ENCODE data around the gene SPACA4.

SPACA4 gene

GRCh38 chr19:48639483-48640375 is 33.2 kb downstream of the SPACA4 start:
- Histone ChIP-seq H3K4me1 (ENCODE audit: control insufficient read depth, insufficient read depth, low read length) (peaks cover 29% of the 10 kb centered on the region), H3K27me3 (ENCODE audit: control insufficient read depth, insufficient read depth, low read length) (no peaks in the 10 kb centered on the region), H3K4me3 (ENCODE audit: low read length) (no peak overlapping the region), H3K9me3 (ENCODE audit: control insufficient read depth, low read length) (no peaks in the 10 kb centered on the region), H3K9ac (ENCODE audit: low read length) (peak overlapping the region; percentile 39), H3K36me3 (ENCODE audit: control insufficient read depth, insufficient read depth, low read length) (no peaks in the 10 kb centered on the region)

- H3K27me3 ChIP-seq (ENCODE audit: control insufficient read depth, insufficient read depth, low read length), result no peaks in the 10 kb centered on the region
- H3K9me3 ChIP-seq (ENCODE audit: control insufficient read depth, low read length), result no peaks in the 10 kb centered on the region
- H3K36me3 ChIP-seq (ENCODE audit: control insufficient read depth, insufficient read depth, low read length), result no peaks in the 10 kb centered on the region
- H3K9ac ChIP-seq (ENCODE audit: low read length), result no peak overlapping the region
- H3K4me3 ChIP-seq (ENCODE audit: low read length), result no peak overlapping the region
- peaks cover 40% of the 10 kb centered on the region for H3K4me1 ChIP-seq (ENCODE audit: control insufficient read depth, insufficient read depth, low read length)
Measured at GRCh38 chr19:48641850-48642249, 35.3 kb downstream of the SPACA4 start.

- no peak overlapping the region for H3K4me3 ChIP-seq (ENCODE audit: low read length)
- H3K9ac ChIP-seq (ENCODE audit: low read length), result no peak overlapping the region
- no peaks in the 10 kb centered on the region for H3K27me3 ChIP-seq (ENCODE audit: control insufficient read depth, insufficient read depth, low read length)
- H3K36me3 ChIP-seq (ENCODE audit: control insufficient read depth, insufficient read depth, low read length), result no peaks in the 10 kb centered on the region
- peaks cover 40% of the 10 kb centered on the region for H3K4me1 ChIP-seq (ENCODE audit: control insufficient read depth, insufficient read depth, low read length)
- H3K9me3 ChIP-seq (ENCODE audit: control insufficient read depth, low read length), result no peaks in the 10 kb centered on the region
Measured at GRCh38 chr19:48642862-48643261, 36.3 kb downstream of the SPACA4 start.

GRCh38 chr19:48644355-48644754 is 37.8 kb downstream of the SPACA4 start:
- no peaks in the 10 kb centered on the region for H3K9me3 ChIP-seq (ENCODE audit: control insufficient read depth, low read length)
- no peaks in the 10 kb centered on the region for H3K36me3 ChIP-seq (ENCODE audit: control insufficient read depth, insufficient read depth, low read length)
- peak overlapping the region; percentile 74 for H3K4me3 ChIP-seq (ENCODE audit: low read length)
- H3K4me1 ChIP-seq (ENCODE audit: control insufficient read depth, insufficient read depth, low read length), result peaks cover 30% of the 10 kb centered on the region
- no peaks in the 10 kb centered on the region for H3K27me3 ChIP-seq (ENCODE audit: control insufficient read depth, insufficient read depth, low read length)
- peak overlapping the region; percentile 71 for H3K9ac ChIP-seq (ENCODE audit: low read length)

GRCh38 chr19:48644839-48645619 is 38.5 kb downstream of the SPACA4 start:
- no peaks in the 10 kb centered on the region for H3K36me3 ChIP-seq (ENCODE audit: control insufficient read depth, insufficient read depth, low read length)
- H3K4me3 ChIP-seq (ENCODE audit: low read length), result peak overlapping the region; percentile 74
- H3K9ac ChIP-seq (ENCODE audit: low read length), result peak overlapping the region; percentile 71
- H3K9me3 ChIP-seq (ENCODE audit: control insufficient read depth, low read length), result no peaks in the 10 kb centered on the region
- H3K27me3 ChIP-seq (ENCODE audit: control insufficient read depth, insufficient read depth, low read length), result no peaks in the 10 kb centered on the region
- H3K4me1 ChIP-seq (ENCODE audit: control insufficient read depth, insufficient read depth, low read length), result peaks cover 24% of the 10 kb centered on the region

DNA sequence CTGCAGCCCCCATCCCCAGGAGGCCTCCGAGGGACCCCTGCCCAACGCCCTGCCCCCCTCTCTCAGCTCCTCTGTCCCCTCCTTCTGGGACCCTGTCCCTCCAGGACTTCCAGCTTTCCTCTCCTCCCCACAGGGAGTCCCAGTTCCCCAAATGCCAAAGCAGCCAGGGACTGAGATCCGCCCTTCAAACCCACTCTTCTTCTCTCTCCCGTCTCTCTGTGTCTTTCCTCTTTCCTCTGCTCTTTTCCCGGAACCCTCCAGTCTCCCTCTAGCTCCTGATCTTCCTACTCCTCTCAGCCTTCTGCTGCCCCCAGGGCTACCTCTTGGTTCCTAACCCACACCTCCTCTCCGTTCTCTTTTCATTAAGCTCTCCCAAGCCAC is 39.1 kb downstream of the SPACA4 start:
- Histone ChIP-seq H3K27me3 (ENCODE audit: control insufficient read depth, insufficient read depth, low read length) (no peaks in the 10 kb centered on the region), H3K4me3 (ENCODE audit: low read length) (peak overlapping the region; percentile 74), H3K36me3 (ENCODE audit: control insufficient read depth, insufficient read depth, low read length) (no peaks in the 10 kb centered on the region), H3K4me1 (ENCODE audit: control insufficient read depth, insufficient read depth, low read length) (peaks cover 24% of the 10 kb centered on the region), H3K9me3 (ENCODE audit: control insufficient read depth, low read length) (no peaks in the 10 kb centered on the region), H3K9ac (ENCODE audit: low read length) (peak overlapping the region; percentile 71)

DNA sequence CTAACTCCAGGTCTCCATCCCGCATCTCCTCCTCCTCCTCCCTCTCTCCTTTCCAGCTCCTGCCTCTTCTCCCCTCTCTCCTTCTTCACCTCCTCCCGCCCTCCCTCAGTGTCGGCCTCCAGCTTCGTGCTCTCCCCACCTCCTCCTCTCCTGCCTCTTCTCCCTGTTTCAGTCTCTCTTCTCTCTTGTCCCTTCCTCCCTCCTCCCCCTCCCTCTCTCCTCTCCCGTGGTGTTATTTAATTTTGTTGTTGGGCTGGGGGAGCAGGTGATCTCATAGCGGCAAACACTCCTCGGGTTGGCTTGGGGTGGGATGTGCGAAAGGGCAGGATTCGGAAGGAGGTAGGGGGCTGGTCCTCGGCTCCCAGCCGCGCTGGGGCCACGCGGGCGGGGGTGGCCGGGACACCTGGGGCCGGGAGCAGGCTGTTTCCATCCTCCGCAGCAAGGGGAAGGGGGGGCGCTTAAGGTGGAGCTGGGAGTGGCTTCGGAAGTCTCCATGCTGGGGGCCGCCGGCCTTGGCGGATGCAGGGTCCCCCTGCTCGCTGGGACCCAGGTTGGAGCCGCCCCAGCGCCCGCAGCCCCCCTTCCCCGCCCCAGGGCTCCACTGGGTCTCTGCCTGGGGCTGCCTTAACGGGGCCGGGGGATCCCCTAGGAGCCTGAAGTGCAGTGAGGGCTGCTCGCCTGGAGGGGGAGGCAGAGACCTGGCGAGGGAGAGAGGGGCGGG is 39.6 kb downstream of the SPACA4 start, which contains the start of gene CA11:
TSS of gene CA11 (minus strand) at position 187 of the 721 bp plus-strand sequence. CDS start 555 bp downstream, outside the sequence.
- Histone ChIP-seq H3K9me3 (ENCODE audit: control insufficient read depth, low read length) (no peaks in the 10 kb centered on the region), H3K9ac (ENCODE audit: low read length) (peak within 1 kb of the TSS; percentile 71), H3K27me3 (ENCODE audit: control insufficient read depth, insufficient read depth, low read length) (no peaks in the 10 kb centered on the region), H3K36me3 (ENCODE audit: control insufficient read depth, insufficient read depth, low read length) (no peaks in the 10 kb centered on the region), H3K4me3 (ENCODE audit: low read length) (peak within 1 kb of the TSS; percentile 74), H3K4me1 (ENCODE audit: control insufficient read depth, insufficient read depth, low read length) (peaks cover 24% of the 10 kb centered on the region)

DNA sequence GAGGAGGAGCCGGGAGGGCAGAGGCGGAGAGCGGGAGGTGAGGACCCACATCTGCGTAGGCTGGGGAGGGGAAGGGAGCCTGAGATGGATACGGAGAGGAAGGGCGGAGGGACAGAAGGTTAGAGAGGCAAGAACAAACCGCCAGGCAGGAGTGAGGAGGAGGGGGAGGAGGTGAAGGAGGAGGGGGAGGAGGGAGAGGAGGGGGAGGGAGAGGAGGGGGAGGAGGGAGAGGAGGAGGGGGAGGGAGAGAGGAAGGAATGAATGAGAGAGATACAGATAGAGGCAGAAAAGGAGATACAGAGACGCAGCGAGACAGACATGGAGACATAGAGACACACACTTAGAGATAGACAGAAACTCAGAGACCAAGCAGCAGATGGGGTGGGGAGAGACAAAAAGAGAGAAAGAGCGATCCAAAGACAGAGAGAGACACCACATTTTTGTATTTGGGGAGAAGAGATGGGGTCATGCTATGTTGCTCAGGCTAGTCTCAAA is 40.2 kb downstream of the SPACA4 start:
- Histone ChIP-seq H3K36me3 (ENCODE audit: control insufficient read depth, insufficient read depth, low read length) (no peaks in the 10 kb centered on the region), H3K4me3 (ENCODE audit: low read length) (peak overlapping the region; percentile 42), H3K9ac (ENCODE audit: low read length) (no peak overlapping the region), H3K9me3 (ENCODE audit: control insufficient read depth, low read length) (no peaks in the 10 kb centered on the region), H3K27me3 (ENCODE audit: control insufficient read depth, insufficient read depth, low read length) (no peaks in the 10 kb centered on the region), H3K4me1 (ENCODE audit: control insufficient read depth, insufficient read depth, low read length) (peaks cover 24% of the 10 kb centered on the region)

- no peak overlapping the region for H3K9ac ChIP-seq (ENCODE audit: low read length)
- H3K36me3 ChIP-seq (ENCODE audit: control insufficient read depth, insufficient read depth, low read length), result no peaks in the 10 kb centered on the region
- H3K27me3 ChIP-seq (ENCODE audit: control insufficient read depth, insufficient read depth, low read length), result no peaks in the 10 kb centered on the region
- H3K4me3 ChIP-seq (ENCODE audit: low read length), result no peak overlapping the region
- H3K4me1 ChIP-seq (ENCODE audit: control insufficient read depth, insufficient read depth, low read length), result peaks cover 24% of the 10 kb centered on the region
- no peaks in the 10 kb centered on the region for H3K9me3 ChIP-seq (ENCODE audit: control insufficient read depth, low read length)
Measured at GRCh38 chr19:48648134-48648533, 41.6 kb downstream of the SPACA4 start.

DNA sequence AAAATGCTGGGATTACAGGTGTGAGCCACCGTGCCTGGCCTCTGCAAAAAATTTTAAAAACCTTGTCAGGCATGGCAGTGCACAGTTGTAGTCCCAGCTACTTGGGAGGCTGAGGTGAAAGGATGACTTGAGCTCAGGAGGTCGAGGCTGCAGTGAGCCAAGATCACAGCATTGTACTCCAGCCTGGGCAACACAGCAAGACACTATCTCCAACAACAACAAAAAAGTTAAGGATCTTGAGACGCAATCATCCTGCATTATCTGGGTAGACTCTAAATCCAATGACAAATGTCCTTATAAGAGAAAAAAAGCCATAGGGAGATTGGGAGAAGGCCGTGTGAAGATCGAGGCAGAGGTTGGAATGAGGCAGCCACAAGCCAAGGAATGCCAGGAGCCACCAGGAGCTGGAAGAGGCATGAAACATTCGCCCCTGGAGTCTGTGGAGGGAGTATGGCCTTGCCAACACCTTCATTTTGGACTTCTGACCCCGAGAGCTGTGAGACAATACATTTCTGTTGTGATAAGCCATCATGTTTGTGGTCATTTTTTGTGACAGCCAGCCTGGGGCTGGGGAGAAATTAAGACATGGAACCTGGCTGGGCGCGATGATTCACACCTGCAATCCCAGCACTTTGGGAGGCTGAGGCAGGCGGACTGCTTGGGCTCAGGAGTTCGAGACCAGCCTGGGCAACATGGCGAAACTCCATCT is 44.6 kb downstream of the SPACA4 start:
- H3K36me3 ChIP-seq (ENCODE audit: control insufficient read depth, insufficient read depth, low read length), result no peaks in the 10 kb centered on the region
- peaks cover 4% of the 10 kb centered on the region for H3K4me1 ChIP-seq (ENCODE audit: control insufficient read depth, insufficient read depth, low read length)
- H3K9ac ChIP-seq (ENCODE audit: low read length), result no peak overlapping the region
- no peaks in the 10 kb centered on the region for H3K27me3 ChIP-seq (ENCODE audit: control insufficient read depth, insufficient read depth, low read length)
- no peak overlapping the region for H3K4me3 ChIP-seq (ENCODE audit: low read length)
- H3K9me3 ChIP-seq (ENCODE audit: control insufficient read depth, low read length), result no peaks in the 10 kb centered on the region

DNA sequence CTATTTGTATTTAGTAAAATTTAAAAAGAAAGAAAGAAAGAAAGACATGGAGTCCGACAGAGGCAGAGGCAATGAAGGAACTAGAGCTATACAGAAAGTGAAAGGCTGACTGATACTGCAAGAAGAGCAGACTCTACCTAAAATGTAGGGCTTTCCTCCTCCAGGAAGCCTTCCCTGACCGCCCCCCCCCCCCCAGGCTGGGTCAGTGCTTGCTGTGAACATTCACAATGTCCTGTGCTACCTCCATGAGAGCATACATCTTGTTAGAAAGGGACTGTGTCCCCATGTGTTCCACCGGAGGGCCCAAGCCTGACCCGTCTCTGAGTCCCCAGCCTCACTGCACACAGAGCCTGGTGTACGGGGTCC is 45.1 kb downstream of the SPACA4 start:
- no peaks in the 10 kb centered on the region for H3K4me1 ChIP-seq (ENCODE audit: control insufficient read depth, insufficient read depth, low read length)
- H3K9me3 ChIP-seq (ENCODE audit: control insufficient read depth, low read length), result no peaks in the 10 kb centered on the region
- H3K9ac ChIP-seq (ENCODE audit: low read length), result no peak overlapping the region
- no peaks in the 10 kb centered on the region for H3K27me3 ChIP-seq (ENCODE audit: control insufficient read depth, insufficient read depth, low read length)
- H3K4me3 ChIP-seq (ENCODE audit: low read length), result no peak overlapping the region
- no peaks in the 10 kb centered on the region for H3K36me3 ChIP-seq (ENCODE audit: control insufficient read depth, insufficient read depth, low read length)

All from mucosa of stomach (tissue), 1 donor.